ENCODE measurements around the gene RERE. TPM values are rescaled to one million over a fixed set of nuclear protein-coding genes. Genes with fewer than 3 reads are reported as not detected.

The RERE gene
- total RNA-seq, 2 donors from 2014 or later = 96.0 to 105 TPM

- intact Hi-C loops (cut with DNase I) = no loop called here
- no peak overlapping the region for H3K9ac ChIP-seq (ENCODE audit: low read depth in 2 of 2, low read length in 2 of 2)
- no peak overlapping the region for H3K27ac ChIP-seq
- no peaks in the 10 kb centered on the region for H3K27me3 ChIP-seq
- H3K9me3 ChIP-seq = no peaks in the 10 kb centered on the region
- no peak overlapping the region for H3K4me3 ChIP-seq
- no peaks in the 10 kb centered on the region for H3K4me1 ChIP-seq
- no peak for DNase-seq
- no peak for TF ChIP-seq CTCF (IDR thresholded peaks at IDR 0.05)
- H3K36me3 ChIP-seq = no peaks in the 10 kb centered on the region
These were observed 483.2 kb downstream of the RERE start for GRCh38 chr1:8334106-8334851.

- Histone ChIP-seq H3K4me3 (no peak overlapping the region), H3K9me3 (no peaks in the 10 kb centered on the region), H3K9ac (ENCODE audit: low read depth in 2 of 2, low read length in 2 of 2) (no peak overlapping the region), H3K27ac (no peak overlapping the region), H3K27me3 (no peaks in the 10 kb centered on the region), H3K4me1 (no peaks in the 10 kb centered on the region), H3K36me3 (no peaks in the 10 kb centered on the region)
- no peak for TF ChIP-seq CTCF (IDR thresholded peaks at IDR 0.05)
- intact Hi-C loops (cut with DNase I) = no loop called here
- DNase-seq = no peak
These were observed 484.0 kb downstream of the RERE start for GRCh38 chr1:8333246-8333987.

- Histone ChIP-seq H3K36me3 (no peaks in the 10 kb centered on the region), H3K9ac (ENCODE audit: low read depth in 2 of 2, low read length in 2 of 2) (no peak overlapping the region), H3K4me1 (no peaks in the 10 kb centered on the region), H3K9me3 (no peaks in the 10 kb centered on the region), H3K4me3 (no peak overlapping the region), H3K27me3 (no peaks in the 10 kb centered on the region), H3K27ac (no peak overlapping the region)
- intact Hi-C loops (cut with DNase I) = no loop called here
- DNase-seq = no peak
- no peak for TF ChIP-seq CTCF (IDR thresholded peaks at IDR 0.05)
These were observed 484.6 kb downstream of the RERE start for GRCh38 chr1:8332806-8333205.

GRCh38 chr1:8330271-8331125 lies 486.9 kb downstream of the RERE start:
- Histone ChIP-seq H3K9me3 (no peaks in the 10 kb centered on the region), H3K27me3 (no peaks in the 10 kb centered on the region), H3K36me3 (no peaks in the 10 kb centered on the region), H3K27ac (no peak overlapping the region), H3K4me3 (no peak overlapping the region), H3K9ac (ENCODE audit: low read depth in 2 of 2, low read length in 2 of 2) (no peak overlapping the region), H3K4me1 (no peaks in the 10 kb centered on the region)
- no peak for TF ChIP-seq CTCF (IDR thresholded peaks at IDR 0.05)
- intact Hi-C loops (cut with DNase I) = no loop called here
- DNase-seq = no peak

- Histone ChIP-seq H3K4me3 (no peak overlapping the region), H3K9ac (ENCODE audit: low read depth in 2 of 2, low read length in 2 of 2) (no peak overlapping the region), H3K9me3 (no peaks in the 10 kb centered on the region), H3K27me3 (no peaks in the 10 kb centered on the region), H3K36me3 (no peaks in the 10 kb centered on the region), H3K27ac (no peak overlapping the region), H3K4me1 (no peaks in the 10 kb centered on the region)
- intact Hi-C loops (cut with DNase I) = no loop called here
- DNase-seq = no peak
- TF ChIP-seq CTCF (IDR thresholded peaks at IDR 0.05) = no peak
These were observed 487.6 kb downstream of the RERE start for GRCh38 chr1:8329858-8330257.
